SU-DHL-6 (cell line): Measurements from ENCODE around the gene SLC39A11.

Experiments used
- H2AFZ ChIP-seq: fragments of 200-600 bp; sonication (generic); 2 replicates; pipeline ENCODE4 v1.6.1; 2014; ENCODE audit warnings: low read depth, mild to moderate bottlenecking, moderate library complexity, mixed read lengths, antibody characterized with exemption, low read length; ENCODE audit not compliant: severe bottlenecking
- H3F3A ChIP-seq: fragments of 200-600 bp; shearing (Covaris generic); 2 replicates; pipeline ENCODE4 v1.6.0; 2016; ENCODE audit warnings: antibody characterized with exemption, mild to moderate bottlenecking; ENCODE audit not compliant: insufficient read depth
- H3K27ac ChIP-seq: fragments of 200-600 bp; sonication (generic); 2 replicates; pipeline ENCODE4 v1.5.1; 2016; ENCODE audit warnings: low read depth, mild to moderate bottlenecking, low read length, moderate library complexity, mixed read lengths
- H3K27me3 ChIP-seq: fragments of 200-600 bp; sonication (generic), shearing (Covaris generic); 2 replicates; pipeline ENCODE4 v1.6.0; 2014; ENCODE audit warnings: mild to moderate bottlenecking, low read length
- H3K36me3 ChIP-seq: fragments of 200-600 bp; sonication (generic); 2 replicates; pipeline ENCODE4 v1.6.1; 2014; ENCODE audit warnings: mild to moderate bottlenecking, low read length, mixed read lengths
- H3K4me2 ChIP-seq: fragments of 300-600, 200-600 bp; shearing (Covaris generic), sonication (generic); 2 replicates; pipeline ENCODE4 v1.6.0; 2014; ENCODE audit warnings: low read length, low read depth, mild to moderate bottlenecking; ENCODE audit not compliant: poor library complexity, severe bottlenecking
- H3K4me3 ChIP-seq: fragments of 200-600 bp; sonication (generic); 2 replicates; pipeline ENCODE4 v1.5.1; 2014; ENCODE audit warnings: antibody characterized with exemption, low read length, mild to moderate bottlenecking, mixed read lengths; ENCODE audit not compliant: insufficient read depth, poor library complexity, severe bottlenecking
- H3K79me2 ChIP-seq: fragments of 200-600 bp; sonication (generic); 2 replicates; pipeline ENCODE4 v1.6.1; 2014; ENCODE audit warnings: mild to moderate bottlenecking, low read length, moderate library complexity; ENCODE audit not compliant: insufficient read depth
- H3K9ac ChIP-seq: fragments of 200-600 bp; sonication (generic); 2 replicates; pipeline ENCODE4 v1.7.0; 2014; ENCODE audit warnings: mild to moderate bottlenecking, low read length
- H3K9me2 ChIP-seq: fragments of 200-600 bp; sonication (generic); replicated peaks from 2 replicates; pipeline ENCODE4 v1.6.1; 2014; ENCODE audit warnings: low read length; ENCODE audit not compliant: insufficient read depth
- H3K9me3 ChIP-seq: fragments of 200-600 bp; sonication (generic); 2 replicates; pipeline ENCODE4 v1.6.1; 2014; ENCODE audit warnings: low read length, mixed read lengths; ENCODE audit not compliant: insufficient read depth
- H4K20me1 ChIP-seq: fragments of 200-600 bp; sonication (generic); 2 replicates; pipeline ENCODE4 v1.6.1; 2014; ENCODE audit warnings: low read depth, mild to moderate bottlenecking, antibody characterized with exemption, low read length, moderate library complexity, mixed read lengths
- EZH2phosphoT487 ChIP-seq: fragments of 200-600 bp; sonication (generic), shearing (Covaris generic); conservative IDR thresholded peaks from 2 replicates; pipeline ENCODE4 v1.6.1; 2018; ENCODE audit warnings: mild to moderate bottlenecking, antibody characterized with exemption, low read length, moderate library complexity, mixed read lengths
- TF ChIP-seq, protein P1 (sequence below): fragments of 200-600 bp; sonication (generic); IDR thresholded peaks from one replicate; pipeline ENCODE4 v1.5.1; 2017; ENCODE audit warnings: antibody characterized with exemption, mild to moderate bottlenecking, low read length, moderate library complexity; ENCODE audit not compliant: insufficient read depth, poor library complexity, severe bottlenecking

The SLC39A11 gene

DNA sequence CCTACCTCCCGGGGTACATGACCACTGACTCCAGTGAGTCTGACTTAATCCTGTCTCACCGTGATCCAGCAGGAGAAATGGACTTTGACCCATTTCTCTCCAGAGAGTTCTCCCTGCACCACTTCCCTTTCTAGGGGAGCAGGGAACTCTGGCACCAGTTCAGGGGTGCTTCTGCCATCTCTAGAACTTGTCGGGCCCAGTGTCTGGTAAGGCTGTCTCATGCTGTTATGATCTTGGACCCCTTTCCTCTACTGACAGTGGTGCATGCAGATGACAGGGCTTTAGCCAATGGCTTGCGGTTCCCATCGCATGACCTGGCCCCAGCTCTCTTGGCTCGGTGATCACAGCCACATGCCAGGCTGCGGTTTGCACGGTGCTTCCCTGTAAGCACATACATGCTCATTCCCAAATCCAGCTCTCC is 62.0 kb downstream of the SLC39A11 start:
- no peak overlapping the region for H3K4me3 ChIP-seq
- no peaks in the 10 kb centered on the region for H4K20me1 ChIP-seq
- H3K9ac ChIP-seq: no peak overlapping the region
- no peaks in the 10 kb centered on the region for H3F3A ChIP-seq
- no peak overlapping the region for H3K27ac ChIP-seq
- no peak overlapping the region for H3K4me2 ChIP-seq
- no peaks in the 10 kb centered on the region for H3K9me3 ChIP-seq
- no peaks in the 10 kb centered on the region for H3K9me2 ChIP-seq
- TF ChIP-seq, protein P1, sequence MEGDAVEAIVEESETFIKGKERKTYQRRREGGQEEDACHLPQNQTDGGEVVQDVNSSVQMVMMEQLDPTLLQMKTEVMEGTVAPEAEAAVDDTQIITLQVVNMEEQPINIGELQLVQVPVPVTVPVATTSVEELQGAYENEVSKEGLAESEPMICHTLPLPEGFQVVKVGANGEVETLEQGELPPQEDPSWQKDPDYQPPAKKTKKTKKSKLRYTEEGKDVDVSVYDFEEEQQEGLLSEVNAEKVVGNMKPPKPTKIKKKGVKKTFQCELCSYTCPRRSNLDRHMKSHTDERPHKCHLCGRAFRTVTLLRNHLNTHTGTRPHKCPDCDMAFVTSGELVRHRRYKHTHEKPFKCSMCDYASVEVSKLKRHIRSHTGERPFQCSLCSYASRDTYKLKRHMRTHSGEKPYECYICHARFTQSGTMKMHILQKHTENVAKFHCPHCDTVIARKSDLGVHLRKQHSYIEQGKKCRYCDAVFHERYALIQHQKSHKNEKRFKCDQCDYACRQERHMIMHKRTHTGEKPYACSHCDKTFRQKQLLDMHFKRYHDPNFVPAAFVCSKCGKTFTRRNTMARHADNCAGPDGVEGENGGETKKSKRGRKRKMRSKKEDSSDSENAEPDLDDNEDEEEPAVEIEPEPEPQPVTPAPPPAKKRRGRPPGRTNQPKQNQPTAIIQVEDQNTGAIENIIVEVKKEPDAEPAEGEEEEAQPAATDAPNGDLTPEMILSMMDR: no peak
- no peak for TF ChIP-seq EZH2phosphoT487
- no peaks in the 10 kb centered on the region for H3K79me2 ChIP-seq
- H3K36me3 ChIP-seq: no peaks in the 10 kb centered on the region
- H3K27me3 ChIP-seq: no peaks in the 10 kb centered on the region
- no peak overlapping the region for H2AFZ ChIP-seq

GRCh38 chr17:73029991-73030390 is 62.5 kb downstream of the SLC39A11 start:
- no peaks in the 10 kb centered on the region for H3K27me3 ChIP-seq
- TF ChIP-seq, protein P1: no peak
- no peak for TF ChIP-seq EZH2phosphoT487

GRCh38 chr17:73029021-73029420 is 63.5 kb downstream of the SLC39A11 start:
- Histone ChIP-seq H3K9me2 (no peaks in the 10 kb centered on the region), H3K4me2 (no peak overlapping the region), H4K20me1 (no peaks in the 10 kb centered on the region), H3K79me2 (peaks cover 4% of the 10 kb centered on the region; the same call in 1 of the 2 replicates), H3K27me3 (no peaks in the 10 kb centered on the region), H3K4me3 (no peak overlapping the region), H3K27ac (no peak overlapping the region), H3K9me3 (no peaks in the 10 kb centered on the region), H3F3A (no peaks in the 10 kb centered on the region), H3K9ac (no peak overlapping the region), H2AFZ (no peak overlapping the region), H3K36me3 (no peaks in the 10 kb centered on the region)
- TF ChIP-seq, protein P1: no peak
- TF ChIP-seq EZH2phosphoT487: no peak

More at GRCh38 chr17:73029991-73030390, 62.5 kb downstream of the SLC39A11 start:
- Histone ChIP-seq H3K9me2 (no peaks in the 10 kb centered on the region), H3K4me2 (no peak overlapping the region), H3K79me2 (peaks cover 3% of the 10 kb centered on the region; the same call in 1 of the 2 replicates), H3K36me3 (no peaks in the 10 kb centered on the region), H3K27ac (no peak overlapping the region), H4K20me1 (no peaks in the 10 kb centered on the region), H3K9me3 (no peaks in the 10 kb centered on the region), H3K9ac (no peak overlapping the region), H2AFZ (no peak overlapping the region), H3F3A (no peaks in the 10 kb centered on the region), H3K4me3 (no peak overlapping the region)
